NCI-H2171 treated with DMSO at 0.1 percent for 48 hours (cell line): ENCODE measurements around the gene HOXB8.

ENCODE experiments used
- DNase-seq: peaks from one replicate; lab custom pipeline; 2025; lab: John Stamatoyannopoulos, UW

HOXB8 gene

GRCh38 chr17:48610282-48611211, 4.5 kb downstream of the HOXB8 start, which contains the start of gene HOXB7:
TSS of gene HOXB7 (minus strand) at chr17:48611017. CDS start at chr17:48610918, 99 bp downstream.
- peak; percentile 62 for DNase-seq

GRCh38 chr17:48609759-48610281, 5.3 kb downstream of the HOXB8 start:
- no peak for DNase-seq

GRCh38 chr17:48609033-48609432, 6.1 kb downstream of the HOXB8 start:
- no peak for DNase-seq

- no peak for DNase-seq
Observed at GRCh38 chr17:48608494-48608834, 6.6 kb downstream of the HOXB8 start.

- DNase-seq, result no peak
Observed at GRCh38 chr17:48606892-48607614, 8.0 kb downstream of the HOXB8 start.

GRCh38 chr17:48605991-48606891, 8.9 kb downstream of the HOXB8 start:
- DNase-seq, result no peak

- DNase-seq, result no peak
Observed at GRCh38 chr17:48605409-48605919, 9.6 kb downstream of the HOXB8 start.

GRCh38 chr17:48604770-48605329, 10.2 kb downstream of the HOXB8 start, which contains the start of gene HOXB6:
TSS of gene HOXB6 (minus strand) at chr17:48604986. CDS start at chr17:48598150, 6,836 bp downstream.
- no peak for DNase-seq

GRCh38 chr17:48603959-48604769, 10.9 kb downstream of the HOXB8 start:
- DNase-seq, result no peak

GRCh38 chr17:48601539-48602425, 13.3 kb downstream of the HOXB8 start:
- no peak for DNase-seq

GRCh38 chr17:48601207-48601538, 13.9 kb downstream of the HOXB8 start:
- no peak for DNase-seq

GRCh38 chr17:48600244-48601098, 14.6 kb downstream of the HOXB8 start:
- DNase-seq, result no peak

- DNase-seq, result no peak
Observed at GRCh38 chr17:48599354-48599753, 15.7 kb downstream of the HOXB8 start.

- no peak for DNase-seq
Observed at GRCh38 chr17:48598736-48599135, 16.4 kb downstream of the HOXB8 start.

- DNase-seq, result no peak
Observed at GRCh38 chr17:48597778-48598631, 17.1 kb downstream of the HOXB8 start.

- DNase-seq, result no peak
Observed at GRCh38 chr17:48597528-48597777, 17.6 kb downstream of the HOXB8 start.

GRCh38 chr17:48596735-48597527, 18.2 kb downstream of the HOXB8 start:
- no peak for DNase-seq
